Neural cell (in vitro differentiated cells): ENCODE results near the gene L1CAM. TPM values are rescaled to one million over a fixed set of nuclear protein-coding genes. Genes with fewer than 3 reads are reported as not detected.

ENCODE experiments used
- H2AFZ ChIP-seq: fragments of 200-600, 300-800 bp; sonication (generic), shearing (Covaris generic); 2 replicates; pipeline ENCODE4 v1.6.0; 2014; ENCODE audit warnings: low read depth, mild to moderate bottlenecking, antibody characterized with exemption, low read length, moderate library complexity
- H3F3A ChIP-seq: fragments of 200-600 bp; shearing (Covaris generic); 2 replicates; pipeline ENCODE4 v1.6.1; 2016; ENCODE audit warnings: mild to moderate bottlenecking, moderate library complexity, mixed read lengths, antibody characterized with exemption, low read length; ENCODE audit not compliant: insufficient read depth, poor library complexity, severe bottlenecking
- H3K27ac ChIP-seq: fragments of 200-600, 300-800 bp; sonication (generic), shearing (Covaris generic); 2 replicates; pipeline ENCODE4 v1.5.1; 2014; ENCODE audit warnings: mild to moderate bottlenecking, low read length, moderate library complexity
- H3K27me3 ChIP-seq: fragments of 300-800, 200-600 bp; sonication (generic), shearing (Covaris generic); 2 replicates; pipeline ENCODE4 v1.6.0; 2014; ENCODE audit warnings: mild to moderate bottlenecking, low read depth, low read length, moderate library complexity; ENCODE audit not compliant: insufficient read depth
- H3K36me3 ChIP-seq: fragments of 300-800, 200-600 bp; sonication (generic), shearing (Covaris generic); 2 replicates; pipeline ENCODE4 v1.5.1; 2014; ENCODE audit warnings: mild to moderate bottlenecking, antibody characterized with exemption, low read length, moderate library complexity; ENCODE audit not compliant: insufficient read depth
- H3K4me2 ChIP-seq: fragments of 300-800, 200-600 bp; sonication (generic), shearing (Covaris generic); 2 replicates; pipeline ENCODE4 v1.6.0; 2014; ENCODE audit warnings: mild to moderate bottlenecking, low read length
- H3K4me3 ChIP-seq: fragments of 300-800, 200-600 bp; sonication (generic), shearing (Covaris generic); 2 replicates; pipeline ENCODE4 v1.5.1; 2014; ENCODE audit warnings: mild to moderate bottlenecking, low read length, moderate library complexity
- H3K79me2 ChIP-seq: fragments of 200-600 bp; shearing (Covaris generic); replicated peaks from 2 replicates; pipeline ENCODE4 v1.6.0; 2014; ENCODE audit warnings: mild to moderate bottlenecking, low read length, moderate library complexity; ENCODE audit not compliant: insufficient read depth
- H3K9ac ChIP-seq: fragments of 300-800, 200-600 bp; sonication (generic), shearing (Covaris generic); 2 replicates; pipeline ENCODE4 v1.6.1; 2016; ENCODE audit warnings: mild to moderate bottlenecking, low read length, mixed read lengths
- H3K9me2 ChIP-seq: fragments of 200-600 bp; shearing (Covaris generic); 2 replicates; pipeline ENCODE4 v1.6.1; 2016; ENCODE audit warnings: mild to moderate bottlenecking, low read length, mixed read lengths; ENCODE audit not compliant: insufficient read depth
- H3K9me3 ChIP-seq: fragments of 200-600, 300-800 bp; sonication (generic), shearing (Covaris generic); 2 replicates; pipeline ENCODE4 v1.6.1; 2016; ENCODE audit warnings: mild to moderate bottlenecking, mixed run types, low read length, moderate library complexity, mixed read lengths
- H4K20me1 ChIP-seq: fragments of 200-600 bp; shearing (Covaris generic); 2 replicates; pipeline ENCODE4 v1.6.1; 2016; ENCODE audit warnings: mild to moderate bottlenecking, mixed run types; ENCODE audit not compliant: insufficient read depth
- CTCF ChIP-seq: fragments of 450-650 bp; IDR thresholded peaks from 2 replicates; pipeline ENCODE4 v1.5.1; 2014; ENCODE audit warnings: antibody characterized with exemption, mild to moderate bottlenecking, moderate library complexity; ENCODE audit not compliant: poor library complexity, severe bottlenecking
- EP300 ChIP-seq: fragments of 450-650 bp; conservative IDR thresholded peaks from 2 replicates; pipeline ENCODE4 v1.6.1; 2014; ENCODE audit warnings: antibody characterized with exemption, mild to moderate bottlenecking, moderate library complexity; ENCODE audit not compliant: poor library complexity, severe bottlenecking
- EZH2 ChIP-seq: fragments of 200-600, 300-800 bp; shearing (Covaris generic), sonication (generic); IDR thresholded peaks from 2 replicates; pipeline ENCODE4 v1.6.1; 2014; ENCODE audit warnings: antibody characterized with exemption, low read length, borderline replicate concordance, mild to moderate bottlenecking; ENCODE audit not compliant: insufficient read depth, poor library complexity, severe bottlenecking
- MXI1 ChIP-seq: fragments of 450-650 bp; conservative IDR thresholded peaks from 2 replicates; pipeline ENCODE4 v1.6.1; 2014; ENCODE audit warnings: antibody characterized with exemption, mild to moderate bottlenecking; ENCODE audit not compliant: poor library complexity, severe bottlenecking
- POLR2AphosphoS5 ChIP-seq: IDR thresholded peaks from 2 replicates; pipeline ENCODE4 v1.6.1; 2012
- RAD21 ChIP-seq: fragments of 450-650 bp; conservative IDR thresholded peaks from 2 replicates; pipeline ENCODE4 v1.6.1; 2014; ENCODE audit warnings: antibody characterized with exemption, mild to moderate bottlenecking, moderate library complexity
- SMC3 ChIP-seq: fragments of 450-650 bp; conservative IDR thresholded peaks from 2 replicates; pipeline ENCODE4 v1.6.1; 2014; ENCODE audit warnings: antibody characterized with exemption, mild to moderate bottlenecking, moderate library complexity; ENCODE audit not compliant: poor library complexity
- TAF1 ChIP-seq: IDR thresholded peaks from 2 replicates; pipeline ENCODE4 v1.6.1; 2012; ENCODE audit warnings: low read depth
- polyA plus RNA-seq: library from polyadenylated mRNA; depleted of rRNA; stranded (reverse); fragments of >200 nt; gene quantifications from 2 replicates; pipeline ENCODE4 v1.2.3, GENCODE V29; 2014
- TF ChIP-seq, protein P1 (sequence below): IDR thresholded peaks from 2 replicates; pipeline ENCODE4 v1.6.1; 2012; ENCODE audit warnings: borderline replicate concordance

L1CAM gene
- polyA plus RNA-seq, 1 donor from 2014 or later = 88.0 TPM

- Histone ChIP-seq H3K9me2 (no peaks in the 10 kb centered on the region), H3K9ac (no peak overlapping the region), H3K27ac (no peak overlapping the region), H3K9me3 (no peaks in the 10 kb centered on the region), H3K79me2 (no peaks in the 10 kb centered on the region), H2AFZ (no peak overlapping the region), H3K27me3 (no peaks in the 10 kb centered on the region), H3K4me2 (no peak overlapping the region), H4K20me1 (no peaks in the 10 kb centered on the region), H3K36me3 (no peaks in the 10 kb centered on the region), H3K4me3 (no peak overlapping the region), H3F3A (no peaks in the 10 kb centered on the region)
- no peak for TF ChIP-seq TAF1
- TF ChIP-seq, protein P1, sequence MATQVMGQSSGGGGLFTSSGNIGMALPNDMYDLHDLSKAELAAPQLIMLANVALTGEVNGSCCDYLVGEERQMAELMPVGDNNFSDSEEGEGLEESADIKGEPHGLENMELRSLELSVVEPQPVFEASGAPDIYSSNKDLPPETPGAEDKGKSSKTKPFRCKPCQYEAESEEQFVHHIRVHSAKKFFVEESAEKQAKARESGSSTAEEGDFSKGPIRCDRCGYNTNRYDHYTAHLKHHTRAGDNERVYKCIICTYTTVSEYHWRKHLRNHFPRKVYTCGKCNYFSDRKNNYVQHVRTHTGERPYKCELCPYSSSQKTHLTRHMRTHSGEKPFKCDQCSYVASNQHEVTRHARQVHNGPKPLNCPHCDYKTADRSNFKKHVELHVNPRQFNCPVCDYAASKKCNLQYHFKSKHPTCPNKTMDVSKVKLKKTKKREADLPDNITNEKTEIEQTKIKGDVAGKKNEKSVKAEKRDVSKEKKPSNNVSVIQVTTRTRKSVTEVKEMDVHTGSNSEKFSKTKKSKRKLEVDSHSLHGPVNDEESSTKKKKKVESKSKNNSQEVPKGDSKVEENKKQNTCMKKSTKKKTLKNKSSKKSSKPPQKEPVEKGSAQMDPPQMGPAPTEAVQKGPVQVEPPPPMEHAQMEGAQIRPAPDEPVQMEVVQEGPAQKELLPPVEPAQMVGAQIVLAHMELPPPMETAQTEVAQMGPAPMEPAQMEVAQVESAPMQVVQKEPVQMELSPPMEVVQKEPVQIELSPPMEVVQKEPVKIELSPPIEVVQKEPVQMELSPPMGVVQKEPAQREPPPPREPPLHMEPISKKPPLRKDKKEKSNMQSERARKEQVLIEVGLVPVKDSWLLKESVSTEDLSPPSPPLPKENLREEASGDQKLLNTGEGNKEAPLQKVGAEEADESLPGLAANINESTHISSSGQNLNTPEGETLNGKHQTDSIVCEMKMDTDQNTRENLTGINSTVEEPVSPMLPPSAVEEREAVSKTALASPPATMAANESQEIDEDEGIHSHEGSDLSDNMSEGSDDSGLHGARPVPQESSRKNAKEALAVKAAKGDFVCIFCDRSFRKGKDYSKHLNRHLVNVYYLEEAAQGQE = no peak
- no peak for TF ChIP-seq RAD21
- no peak for TF ChIP-seq CTCF
- TF ChIP-seq POLR2AphosphoS5 = no peak
- TF ChIP-seq EZH2 = no peak
- no peak for TF ChIP-seq MXI1
- no peak for TF ChIP-seq SMC3
- TF ChIP-seq EP300 = no peak
Measured at GRCh38 chrX:153931151-153931550, 45.2 kb upstream of the L1CAM start.

DNA sequence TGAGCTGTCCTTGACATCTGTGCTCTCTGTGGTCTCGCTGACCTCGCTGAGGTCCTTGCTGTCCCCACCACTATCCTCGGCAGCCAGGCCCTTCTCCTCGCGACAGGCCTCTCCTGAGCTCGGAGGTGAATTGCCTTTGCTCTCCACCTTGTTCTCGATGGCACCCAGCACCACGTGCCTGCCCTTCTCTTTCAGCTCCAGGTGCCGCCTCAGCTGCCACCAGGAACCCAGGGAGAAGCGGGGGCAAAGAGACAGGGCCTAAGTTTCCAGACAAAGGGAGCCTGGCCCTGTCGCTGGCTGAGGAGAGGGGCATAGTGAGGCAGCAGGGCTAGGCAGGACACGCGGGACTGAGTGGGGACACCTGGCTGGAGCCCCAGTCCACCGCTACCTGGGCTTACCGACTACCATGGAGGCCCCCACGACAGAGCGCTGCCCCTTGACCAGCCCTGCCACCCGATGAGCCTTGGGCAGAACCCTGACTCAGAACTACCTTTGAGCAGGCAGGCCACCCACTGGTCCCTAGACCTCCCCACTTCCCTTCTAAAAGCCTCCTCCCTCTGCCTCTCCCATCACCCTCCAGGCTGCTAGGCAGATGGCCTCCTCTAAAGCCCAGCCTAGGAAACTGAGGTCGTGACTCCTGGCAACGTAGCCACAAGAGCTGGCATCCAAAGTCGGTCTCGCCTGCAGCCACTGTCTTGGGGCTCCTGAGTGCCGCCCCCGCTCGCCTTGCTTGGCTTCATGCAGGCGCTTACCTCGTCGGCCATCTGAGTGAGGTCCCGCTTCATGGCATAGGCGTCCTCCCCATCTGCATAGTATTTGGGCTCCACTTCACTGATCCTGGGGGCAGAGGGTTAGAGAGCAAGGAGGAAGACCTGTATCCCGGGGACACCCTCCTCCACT lies 44.3 kb upstream of the L1CAM start:
- Histone ChIP-seq H3K9me3 (no peaks in the 10 kb centered on the region), H3K9me2 (no peaks in the 10 kb centered on the region), H3K79me2 (no peaks in the 10 kb centered on the region), H3K27ac (no peak overlapping the region), H3K36me3 (no peaks in the 10 kb centered on the region), H3F3A (no peaks in the 10 kb centered on the region), H2AFZ (no peak overlapping the region), H3K27me3 (no peaks in the 10 kb centered on the region), H3K4me2 (no peak overlapping the region), H4K20me1 (no peaks in the 10 kb centered on the region), H3K4me3 (no peak overlapping the region), H3K9ac (no peak overlapping the region)
- TF ChIP-seq, protein P1 = no peak
- TF ChIP-seq EZH2 (no peak), EP300 (no peak), TAF1 (no peak), SMC3 (no peak), CTCF (no peak), MXI1 (no peak), RAD21 (no peak), POLR2AphosphoS5 (no peak)
